Endothelial cell of umbilical vein (primary cell): ENCODE data around the gene LMF1. TPM values are rescaled to one million over a fixed set of nuclear protein-coding genes. Genes with fewer than 3 reads are reported as not detected.

Experiments used
- BruUV-seq: library from RNA; stranded (reverse); fragments of 400-500 nt; replicated peaks from 2 replicates; lab custom pipeline; 2021; lab: Mats Ljungman, UMichigan
- CTCF ChIA-PET: fragments of 300-600, 350-600 bp; sonication (Branson Sonifier 250); formaldehyde crosslinking; loops from one replicate; lab custom pipeline; 2021; ENCODE audit warnings: antibody characterized with exemption, inconsistent platforms; lab: Charles Lee
- POLR2A ChIA-PET: fragments of 300-600, 350-600 bp; sonication (Branson Sonifier 250); formaldehyde crosslinking; loops from one replicate; lab custom pipeline; 2021; ENCODE audit warnings: antibody characterized with exemption, inconsistent platforms; lab: Charles Lee
- DNase-seq: peaks from one replicate; pipeline ENCODE4 v3.0.0-alpha.2; 2011; ENCODE audit warnings: low read depth, low spot score
- FAIRE-seq: peaks from 2 replicates; lab custom pipeline; 2011; peaks lifted over from hg19 to GRCh38; lab: Jason Lieb, UNC
- H2AFZ ChIP-seq: 2 replicates; pipeline ENCODE4 v1.6.0; 2012; ENCODE audit warnings: low read depth, low read length, control low read depth, inconsistent platforms
- H3K27ac ChIP-seq: 2 replicates; pipeline ENCODE4 v1.5.1; 2011; ENCODE audit warnings: low read depth, mild to moderate bottlenecking, control low read depth, low read length, moderate library complexity; ENCODE audit not compliant: insufficient read depth
- H3K27me3 ChIP-seq, 2 experiments: 2 replicates each; pipeline versions ENCODE4 v1.6.0 to v1.6.1; 2011; ENCODE audit warnings: low read length in 2 of 2, mixed read lengths in 1 of 2; ENCODE audit not compliant: control insufficient read depth in 2 of 2, insufficient read depth in 2 of 2
- H3K36me3 ChIP-seq, 2 experiments: 2 replicates in 1 of 2; 3 replicates in 1 of 2; pipeline ENCODE4 v1.5.1; 2011; ENCODE audit warnings: low read length in 2 of 2, mild to moderate bottlenecking in 1 of 2, moderate library complexity in 1 of 2; ENCODE audit not compliant: control insufficient read depth in 2 of 2, insufficient read depth in 2 of 2; ENCODE audit errors: extremely low read depth in 1 of 2
- H3K4me1 ChIP-seq: 3 replicates; pipeline ENCODE4 v1.5.1; 2011; ENCODE audit warnings: mild to moderate bottlenecking, low read length; ENCODE audit not compliant: control insufficient read depth, insufficient read depth; ENCODE audit errors: extremely low read depth
- H3K4me2 ChIP-seq: 2 replicates; pipeline ENCODE4 v1.6.1; 2011; ENCODE audit warnings: low read length, control low read depth, mixed read lengths; ENCODE audit not compliant: insufficient read depth
- H3K4me3 ChIP-seq, 3 experiments: fragments of 200-600 bp in 1 of 3; sonication (generic), shearing (Covaris generic) in 1 of 3; replicated peaks in 1 of 3; 2 replicates each; pipeline ENCODE4 v1.5.1; 2011 to 2016; ENCODE audit warnings: control low read depth in 3 of 3, low read length in 3 of 3, mild to moderate bottlenecking in 2 of 3, inconsistent platforms in 1 of 3, low read depth in 1 of 3, moderate library complexity in 1 of 3; ENCODE audit not compliant: insufficient read depth in 1 of 3
- H3K79me2 ChIP-seq: 2 replicates; pipeline ENCODE4 v1.6.0; 2012; ENCODE audit warnings: low read length, inconsistent platforms; ENCODE audit not compliant: control insufficient read depth, insufficient read depth
- H3K9ac ChIP-seq: replicated peaks from 2 replicates; pipeline ENCODE3; 2011; ENCODE audit warnings: low read length, control low read depth; ENCODE audit not compliant: insufficient read depth; ENCODE audit errors: extremely low read depth
- H3K9me1 ChIP-seq: replicated peaks from 3 replicates; pipeline ENCODE4 v1.6.0; 2011; ENCODE audit warnings: mild to moderate bottlenecking, low read length; ENCODE audit not compliant: control insufficient read depth, insufficient read depth; ENCODE audit errors: extremely low read depth
- H3K9me3 ChIP-seq: replicated peaks from 2 replicates; pipeline ENCODE4 v1.5.1; 2012; ENCODE audit warnings: low read length, inconsistent platforms; ENCODE audit not compliant: control insufficient read depth, insufficient read depth
- H4K20me1 ChIP-seq: replicated peaks from 2 replicates; pipeline ENCODE3; 2011; ENCODE audit warnings: mild to moderate bottlenecking, low read length; ENCODE audit not compliant: control insufficient read depth, insufficient read depth; ENCODE audit errors: extremely low read depth
- EZH2 ChIP-seq: IDR thresholded peaks from 2 replicates; pipeline ENCODE4 v1.6.1; 2012; ENCODE audit warnings: borderline replicate concordance, low read depth, mild to moderate bottlenecking, moderate library complexity, low read length, inconsistent platforms; ENCODE audit not compliant: severe bottlenecking
- FOS ChIP-seq: IDR thresholded peaks from 2 replicates; pipeline ENCODE4 v1.6.1; 2011; ENCODE audit warnings: mild to moderate bottlenecking, low read length, moderate library complexity, borderline replicate concordance; ENCODE audit not compliant: insufficient read depth
- GATA2 ChIP-seq: IDR thresholded peaks from 2 replicates; pipeline ENCODE4 v1.7.0; 2011; ENCODE audit warnings: low read depth, mild to moderate bottlenecking, moderate library complexity, mixed read lengths, low read length; ENCODE audit not compliant: insufficient read length, insufficient read depth
- JUN ChIP-seq: IDR thresholded peaks from 2 replicates; pipeline ENCODE4 v1.6.1; 2011; ENCODE audit warnings: borderline replicate concordance, low read depth; ENCODE audit not compliant: insufficient read length, insufficient read depth
- MYC ChIP-seq: IDR thresholded peaks from one replicate; pipeline ENCODE4 v1.6.1; 2011; ENCODE audit warnings: mild to moderate bottlenecking, low read depth, low read length
- POLR2A ChIP-seq: IDR thresholded peaks from 2 replicates; pipeline ENCODE4 v1.6.1; 2012; ENCODE audit warnings: low read depth, mild to moderate bottlenecking, control low read depth, low read length
- POLR2AphosphoS5 ChIP-seq: IDR thresholded peaks from 2 replicates; pipeline ENCODE4 v1.6.1; 2012; ENCODE audit warnings: low read depth, mild to moderate bottlenecking, control low read depth, low read length, moderate library complexity; ENCODE audit not compliant: insufficient read depth
- dilution Hi-C: fragments of 300-500 bp; cut with MboI; formaldehyde crosslinking; loops from one replicate; pipeline ENCODE4 v1.15.0; 2019; ENCODE audit warnings: low sequenced_read_pairs; ENCODE audit not compliant: extremely low pct_ligation_motif_present
- intact Hi-C: fragments of 100-400 bp; cut with micrococcal nuclease; formaldehyde crosslinking; loops from one replicate; pipeline ENCODE4 v1.10.0; 2022
- polyA plus RNA-seq, 4 experiments: library from polyadenylated mRNA; depleted of rRNA in 3 of 4; stranded (reverse) in 3 of 4; unstranded in 1 of 4; fragments of >200 nt; gene quantifications; 2 replicates each; pipeline versions ENCODE4 v1.2.1 to v1.2.3, GENCODE V29; 2011 to 2012; ENCODE audit warnings: missing spikeins in 1 of 4
- total RNA-seq: library from RNA; stranded (reverse); gene quantifications from 2 replicates; pipeline ENCODE4 v1.2.3, GENCODE V29; 2021
- TF ChIP-seq, protein P1 (sequence below), 2 donors: IDR thresholded peaks; 1 replicate in 1 of 2; 2 replicates in 1 of 2; pipeline ENCODE4 v1.5.1; 2011; ENCODE audit warnings: low read length in 2 of 2, mild to moderate bottlenecking in 2 of 2, moderate library complexity in 2 of 2, control low read depth in 1 of 2, inconsistent platforms in 1 of 2, low read depth in 1 of 2; ENCODE audit not compliant: insufficient read depth in 1 of 2; ENCODE audit errors: extremely low read depth in 1 of 2
- TF ChIP-seq, protein P2 (sequence below): IDR thresholded peaks from 2 replicates; pipeline ENCODE4 v1.6.1; 2011; ENCODE audit not compliant: insufficient read depth, insufficient read length

LMF1 gene
- total and polyA plus RNA-seq, 2 donors (not counting 3 experiments of a cell fraction or from before 2014, with no cell fraction given) = 17.8 TPM

DNA sequence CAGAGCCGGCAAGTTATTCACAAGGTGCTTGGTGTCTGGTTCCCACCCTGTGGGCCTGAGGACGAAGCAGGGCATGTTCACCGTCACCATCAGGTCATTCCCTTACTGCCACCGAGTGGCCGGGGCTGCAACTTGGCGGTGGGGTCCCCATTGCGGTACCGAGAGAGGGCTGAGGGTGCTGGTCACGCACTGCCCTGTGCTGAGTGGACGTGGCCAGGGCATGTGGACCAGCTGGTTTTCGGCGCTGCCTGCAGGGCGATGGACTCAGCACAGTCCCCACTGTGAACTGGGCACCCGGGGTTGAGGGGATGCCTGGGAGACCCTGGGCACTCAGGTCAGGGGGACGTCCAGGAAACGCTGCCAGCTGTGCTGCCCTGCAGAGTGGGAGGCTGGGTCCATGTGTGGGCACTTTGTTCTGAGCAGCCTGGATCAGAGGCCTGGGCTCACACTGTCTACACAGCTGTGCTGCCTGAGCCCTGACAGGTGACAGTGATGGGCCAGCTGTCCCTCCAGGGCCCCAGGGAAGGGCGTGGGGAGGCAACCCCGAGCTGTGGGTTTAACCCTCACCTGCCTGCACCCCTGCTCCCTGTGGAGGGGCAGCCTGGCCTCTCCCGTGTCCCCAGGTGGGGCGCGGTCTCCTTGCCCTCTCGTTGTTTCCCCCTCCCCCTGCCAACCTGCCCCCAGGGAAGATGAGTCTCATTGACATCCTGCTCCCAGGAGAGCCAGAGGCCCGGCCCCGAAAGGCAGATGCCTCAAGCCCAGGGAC, 131.0 kb downstream of the LMF1 start:
- no TSS peak for BruUV-seq
- Histone ChIP-seq H3K4me1 (no peaks in the 10 kb centered on the region), H3K9ac (no peak overlapping the region), H3K27me3 (no peaks in the 10 kb centered on the region), H3K9me1 (no peaks in the 10 kb centered on the region), H3K9me3 (no peaks in the 10 kb centered on the region), H2AFZ (no peak overlapping the region), H3K27ac (no peak overlapping the region), H3K4me3 (no peak overlapping the region), H3K36me3 (no peaks in the 10 kb centered on the region), H4K20me1 (no peaks in the 10 kb centered on the region), H3K79me2 (no peaks in the 10 kb centered on the region), H3K4me2 (no peak overlapping the region)
- ChIA-PET POLR2A (no interaction called here), CTCF (no interaction called here)
- no peak for TF ChIP-seq FOS
- TF ChIP-seq EZH2 = no peak
- no peak for TF ChIP-seq POLR2A
- no peak for TF ChIP-seq JUN
- TF ChIP-seq GATA2 = no peak
- TF ChIP-seq, protein P1, sequence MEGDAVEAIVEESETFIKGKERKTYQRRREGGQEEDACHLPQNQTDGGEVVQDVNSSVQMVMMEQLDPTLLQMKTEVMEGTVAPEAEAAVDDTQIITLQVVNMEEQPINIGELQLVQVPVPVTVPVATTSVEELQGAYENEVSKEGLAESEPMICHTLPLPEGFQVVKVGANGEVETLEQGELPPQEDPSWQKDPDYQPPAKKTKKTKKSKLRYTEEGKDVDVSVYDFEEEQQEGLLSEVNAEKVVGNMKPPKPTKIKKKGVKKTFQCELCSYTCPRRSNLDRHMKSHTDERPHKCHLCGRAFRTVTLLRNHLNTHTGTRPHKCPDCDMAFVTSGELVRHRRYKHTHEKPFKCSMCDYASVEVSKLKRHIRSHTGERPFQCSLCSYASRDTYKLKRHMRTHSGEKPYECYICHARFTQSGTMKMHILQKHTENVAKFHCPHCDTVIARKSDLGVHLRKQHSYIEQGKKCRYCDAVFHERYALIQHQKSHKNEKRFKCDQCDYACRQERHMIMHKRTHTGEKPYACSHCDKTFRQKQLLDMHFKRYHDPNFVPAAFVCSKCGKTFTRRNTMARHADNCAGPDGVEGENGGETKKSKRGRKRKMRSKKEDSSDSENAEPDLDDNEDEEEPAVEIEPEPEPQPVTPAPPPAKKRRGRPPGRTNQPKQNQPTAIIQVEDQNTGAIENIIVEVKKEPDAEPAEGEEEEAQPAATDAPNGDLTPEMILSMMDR (IDR thresholded peaks at IDR 0.05; ENCODE audit: extremely low read depth in 1 of 2, insufficient read depth in 1 of 2, low read depth in 1 of 2, low read length in 2 of 2) = no peak
- TF ChIP-seq, protein P2, sequence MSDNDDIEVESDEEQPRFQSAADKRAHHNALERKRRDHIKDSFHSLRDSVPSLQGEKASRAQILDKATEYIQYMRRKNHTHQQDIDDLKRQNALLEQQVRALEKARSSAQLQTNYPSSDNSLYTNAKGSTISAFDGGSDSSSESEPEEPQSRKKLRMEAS = no peak
- no peak for TF ChIP-seq MYC
- TF ChIP-seq POLR2AphosphoS5 = no peak
- intact Hi-C loops = no loop called here
- dilution Hi-C loops = no loop called here
- DNase-seq (no peak), FAIRE-seq (no peak)
